IMR-90 (cell line): ENCODE data around the gene SPEG. TPM values are rescaled to one million over a fixed set of nuclear protein-coding genes. Genes with fewer than 3 reads are reported as not detected.

Source experiments
- ATAC-seq: fragments of 200-7000 bp; cut with Tn5 transposase; 2 replicates; pipeline ENCODE4 v1.9.1; 2020; ENCODE audit warnings: low read depth, mild to moderate bottlenecking, moderate library complexity
- BruUV-seq: library from RNA; stranded (reverse); fragments of 400-500 nt; replicated peaks from 2 replicates; lab custom pipeline; 2021; lab: Mats Ljungman, UMichigan
- CTCF ChIA-PET: fragments of 300-600 bp; formaldehyde crosslinking; extraction: SDS; loops from one replicate; lab custom pipeline; 2021; ENCODE audit warnings: antibody characterized with exemption; lab: Yijun Ruan, JAX
- POLR2A ChIA-PET: fragments of 300-600 bp; sonication (Branson Sonifier 250); formaldehyde crosslinking; loops from one replicate; lab custom pipeline; 2022; ENCODE audit warnings: antibody characterized with exemption; ENCODE audit not compliant: unreplicated experiment; lab: Charles Lee
- DNase-seq: peaks from one replicate; pipeline ENCODE4 v3.0.0; 2013
- H2AFZ ChIP-seq: replicated peaks from 2 replicates; pipeline ENCODE3; 2013; ENCODE audit warnings: low read length, mild to moderate bottlenecking; ENCODE audit not compliant: poor library complexity
- H2AK5ac ChIP-seq: 2 replicates; pipeline ENCODE4 v1.6.1; 2013; ENCODE audit warnings: low read depth, low read length, inconsistent platforms
- H2AK9ac ChIP-seq: replicated peaks from 2 replicates; pipeline ENCODE3; 2013; ENCODE audit warnings: mild to moderate bottlenecking, low read depth, low read length, moderate library complexity; ENCODE audit not compliant: poor library complexity
- H2BK120ac ChIP-seq: 2 replicates; pipeline ENCODE4 v1.6.1; 2013; ENCODE audit warnings: low read depth, low read length, inconsistent platforms
- H2BK15ac ChIP-seq: 3 replicates; pipeline ENCODE4 v1.6.1; 2013; ENCODE audit warnings: low read depth, low read length, inconsistent platforms
- H2BK20ac ChIP-seq: 2 replicates; pipeline ENCODE4 v1.6.1; 2013; ENCODE audit warnings: low read depth, mild to moderate bottlenecking, inconsistent platforms, low read length, moderate library complexity
- H2BK5ac ChIP-seq: 2 replicates; pipeline ENCODE4 v1.6.1; 2013; ENCODE audit warnings: mild to moderate bottlenecking, low read depth, low read length, inconsistent platforms; ENCODE audit not compliant: poor library complexity, severe bottlenecking
- H3K14ac ChIP-seq: replicated peaks from 2 replicates; pipeline ENCODE4 v1.6.1; 2013; ENCODE audit warnings: low read depth, low read length, inconsistent platforms
- H3K18ac ChIP-seq: 2 replicates; pipeline ENCODE4 v1.6.1; 2013; ENCODE audit warnings: low read depth, low read length, control low read depth
- H3K23ac ChIP-seq: 2 replicates; pipeline ENCODE4 v1.6.1; 2013; ENCODE audit warnings: low read depth, low read length, inconsistent platforms
- H3K27ac ChIP-seq: 2 replicates; pipeline ENCODE4 v1.5.1; 2013; ENCODE audit warnings: mild to moderate bottlenecking, control low read depth, low read length; ENCODE audit not compliant: insufficient read depth
- H3K27me3 ChIP-seq: 2 replicates; pipeline ENCODE4 v1.6.1; 2013; ENCODE audit warnings: low read length; ENCODE audit not compliant: control insufficient read depth, insufficient read depth
- H3K36me3 ChIP-seq: 2 replicates; pipeline ENCODE4 v1.6.1; 2013; ENCODE audit warnings: low read length, mixed read lengths; ENCODE audit not compliant: control insufficient read depth, insufficient read depth
- H3K4ac ChIP-seq: 2 replicates; pipeline ENCODE4 v1.6.1; 2013; ENCODE audit warnings: low read depth, low read length, inconsistent platforms
- H3K4me1 ChIP-seq: 2 replicates; pipeline ENCODE4 v1.6.1; 2013; ENCODE audit warnings: low read length, mixed read lengths; ENCODE audit not compliant: control insufficient read depth, insufficient read depth
- H3K4me2 ChIP-seq: 2 replicates; pipeline ENCODE4 v1.6.1; 2013; ENCODE audit warnings: low read depth, mild to moderate bottlenecking, control low read depth, low read length, moderate library complexity
- H3K4me3 ChIP-seq: 2 replicates; pipeline ENCODE4 v1.5.1; 2013; ENCODE audit warnings: low read depth, mild to moderate bottlenecking, control low read depth, low read length, moderate library complexity; ENCODE audit not compliant: insufficient read depth
- H3K56ac ChIP-seq: 2 replicates; pipeline ENCODE4 v1.6.1; 2013; ENCODE audit warnings: low read length, inconsistent platforms; ENCODE audit not compliant: insufficient read depth; ENCODE audit errors: extremely low read depth
- H3K79me1 ChIP-seq, 2 experiments: 2 replicates each; pipeline ENCODE4 v1.6.1; 2013; ENCODE audit warnings: low read length in 2 of 2, inconsistent platforms in 1 of 2, low read depth in 1 of 2
- H3K9ac ChIP-seq: 2 replicates; pipeline ENCODE4 v1.6.1; 2013; ENCODE audit warnings: low read depth, low read length, control low read depth
- H3K9me1 ChIP-seq: 2 replicates; pipeline ENCODE4 v1.6.1; 2013; ENCODE audit warnings: low read length, inconsistent platforms; ENCODE audit not compliant: insufficient read depth
- H3K9me3 ChIP-seq: 2 replicates; pipeline ENCODE4 v1.6.1; 2013; ENCODE audit warnings: low read length; ENCODE audit not compliant: control insufficient read depth, insufficient read depth
- H4K20me1 ChIP-seq: 2 replicates; pipeline ENCODE4 v1.6.1; 2013; ENCODE audit warnings: low read length, inconsistent platforms; ENCODE audit not compliant: insufficient read depth
- H4K5ac ChIP-seq: 2 replicates; pipeline ENCODE4 v1.6.1; 2013; ENCODE audit warnings: mild to moderate bottlenecking, low read depth, low read length, control low read depth
- H4K8ac ChIP-seq, 2 experiments: 2 replicates each; pipeline ENCODE4 v1.6.1; 2013; ENCODE audit warnings: low read depth in 2 of 2, low read length in 2 of 2, control low read depth in 1 of 2, inconsistent platforms in 1 of 2
- H4K91ac ChIP-seq: 2 replicates; pipeline ENCODE4 v1.6.1; 2013; ENCODE audit warnings: low read depth, low read length, inconsistent platforms; ENCODE audit not compliant: insufficient read depth
- CHD1 ChIP-seq: IDR thresholded peaks from 2 replicates; pipeline ENCODE4 v1.6.1; 2012; ENCODE audit warnings: low read depth, low read length, improper control_type of control experiment
- CTCF ChIP-seq: conservative IDR thresholded peaks from 2 replicates; pipeline ENCODE4 v1.5.1; 2012; ENCODE audit warnings: mild to moderate bottlenecking, low read depth, low read length, improper control_type of control experiment
- MAFK ChIP-seq: IDR thresholded peaks from 2 replicates; pipeline ENCODE4 v1.6.1; 2012; ENCODE audit warnings: low read depth, low read length, improper control_type of control experiment
- MXI1 ChIP-seq: IDR thresholded peaks from 2 replicates; pipeline ENCODE4 v1.6.1; 2012; ENCODE audit warnings: low read depth, mild to moderate bottlenecking, low read length, moderate library complexity, borderline replicate concordance
- RAD21 ChIP-seq: IDR thresholded peaks from 2 replicates; pipeline ENCODE4 v1.6.1; 2012; ENCODE audit warnings: low read length, improper control_type of control experiment
- RCOR1 ChIP-seq: IDR thresholded peaks from 2 replicates; pipeline ENCODE4 v1.6.1; 2012; ENCODE audit warnings: mild to moderate bottlenecking, low read length, improper control_type of control experiment; ENCODE audit not compliant: insufficient replicate concordance
- RFX5 ChIP-seq: IDR thresholded peaks from 2 replicates; pipeline ENCODE4 v1.8.0; 2012; ENCODE audit warnings: low read depth, mild to moderate bottlenecking, low read length, moderate library complexity
- SMC3 ChIP-seq: fragments of 150-350 bp; IDR thresholded peaks from 2 replicates; pipeline ENCODE4 v1.6.1; 2016; ENCODE audit warnings: low read depth, mild to moderate bottlenecking, antibody characterized with exemption, low read length, moderate library complexity
- USF2 ChIP-seq: fragments of 150-350 bp; IDR thresholded peaks from 2 replicates; pipeline ENCODE4 v1.6.1; 2017; ENCODE audit warnings: mild to moderate bottlenecking, antibody characterized with exemption, low read length, low read depth
- WGBS, 2 experiments: methylation state at CpG; one replicate each; pipeline versions ENCODE4 v1.1.5 to v1.1.7; 2013; ENCODE audit warnings: missing lambda C conversion rate in 2 of 2; ENCODE audit not compliant: insufficient read length in 1 of 2; ENCODE audit errors: extremely low coverage in 2 of 2; 5-methylcytosine and 5-hydroxymethylcytosine counted together
- dilution Hi-C: fragments of 300-500 bp; cut with HindIII; formaldehyde crosslinking; loops from one replicate; pipeline ENCODE4 v1.14.3; 2018; ENCODE audit warnings: low sequenced_read_pairs; ENCODE audit not compliant: unreplicated experiment
- in situ Hi-C: fragments of 300-500 bp; cut with MboI; formaldehyde crosslinking; loops from 3 replicates; pipeline ENCODE4 v1.14.3; 2019; ENCODE audit warnings: low sequenced_read_pairs, inconsistent platforms, mixed read lengths
- intact Hi-C: fragments of 100-400 bp; cut with micrococcal nuclease; formaldehyde crosslinking; loops from 2 replicates; pipeline ENCODE4 v1.10.0; 2022
- polyA plus RNA-seq, 3 experiments: library from polyadenylated mRNA; depleted of rRNA; stranded (reverse); fragments of >200 nt; gene quantifications; 2 replicates each; pipeline ENCODE4 v1.2.3, GENCODE V29; 2012; ENCODE audit warnings: low replicate concordance in 1 of 3
- total RNA-seq: library from RNA; depleted of rRNA; stranded (reverse); fragments of >200 nt; gene quantifications from 2 replicates; pipeline ENCODE4 v1.2.3, GENCODE V29; 2012

SPEG gene
- total and polyA plus RNA-seq, 2 of the 4 experiments (the other 2 are of a cell fraction) = 6.8 to 81.6 TPM

GRCh38 chr2:219426534-219427136 is 8.0 kb upstream of the SPEG start:
- H3K27me3 ChIP-seq = no peaks in the 10 kb centered on the region; the same call in 1 of the 2 replicates
- DNase-seq (no peak), ATAC-seq (no peak)
- no peak overlapping the region for H2AK9ac ChIP-seq
- H2BK20ac ChIP-seq = no peak overlapping the region
- no peak overlapping the region for H4K91ac ChIP-seq
- intact Hi-C loops (no loop called here), dilution Hi-C loops (no loop called here), in situ Hi-C loops (no loop called here)
- no peak overlapping the region for H2BK15ac ChIP-seq
- no peak overlapping the region for H3K56ac ChIP-seq
- H2AK5ac ChIP-seq = no peak overlapping the region
- no peak overlapping the region for H3K14ac ChIP-seq
- H3K4me2 ChIP-seq = no peak overlapping the region
- no peak overlapping the region for H3K18ac ChIP-seq
- H2BK5ac ChIP-seq = no peak overlapping the region
- no peaks in the 10 kb centered on the region for H3K9me3 ChIP-seq
- no peak overlapping the region for H2AFZ ChIP-seq
- H3K79me1 ChIP-seq = no peaks in the 10 kb centered on the region
- peaks cover 6% of the 10 kb centered on the region for H3K9me1 ChIP-seq
- no peaks in the 10 kb centered on the region for H3K36me3 ChIP-seq
- no TSS peak for BruUV-seq
- H3K4me1 ChIP-seq = peaks cover 13% of the 10 kb centered on the region
- H3K27ac ChIP-seq = no peak overlapping the region
- peaks cover 3% of the 10 kb centered on the region; the same call in 1 of the 2 replicates for H4K20me1 ChIP-seq
- ChIA-PET CTCF (no interaction called here), POLR2A (no interaction called here)
- WGBS, 2 experiments = 80% methylated on average over 1 of the region's 7 CpGs; no CpG with 5 or more reads in 1 of the 2 experiments
- H3K9ac ChIP-seq = no peak overlapping the region
- no peak overlapping the region for H3K4me3 ChIP-seq
- no peak overlapping the region for H4K8ac ChIP-seq
- no peak overlapping the region for H2BK120ac ChIP-seq
- no peak overlapping the region for H3K23ac ChIP-seq
- H3K4ac ChIP-seq = no peak overlapping the region
- H4K5ac ChIP-seq = no peak overlapping the region
- TF ChIP-seq USF2 (no peak), MAFK (no peak), MXI1 (no peak), RFX5 (no peak), CTCF (no peak), RCOR1 (no peak), SMC3 (no peak), RAD21 (no peak), CHD1 (no peak)
